HepG2 (cell line): ENCODE data around the gene WDR11. TPM values are rescaled to one million over a fixed set of nuclear protein-coding genes. Genes with fewer than 3 reads are reported as not detected.
A peak's percentile ranks its signal among the peaks of the same experiment; 100 is the strongest.

Source experiments
- CEBPZ ChIP-seq: IDR thresholded peaks from 2 replicates; pipeline ENCODE4 v1.6.1; 2012; ENCODE audit warnings: low read length, improper control_type of control experiment
- CENPBD1 ChIP-seq: sonication (generic); formaldehyde crosslinking; IDR thresholded peaks from 2 replicates; pipeline ENCODE4 v1.8.0; 2022; ENCODE audit warnings: missing genetic modification reagents, low read depth, mild to moderate bottlenecking, borderline replicate concordance
- DR1 ChIP-seq: sonication (generic); formaldehyde crosslinking; IDR thresholded peaks from 2 replicates; pipeline ENCODE4 v1.8.0; 2021; ENCODE audit warnings: mild to moderate bottlenecking, missing genetic modification reagents, inconsistent platforms
- E2F1 ChIP-seq: sonication (generic); formaldehyde crosslinking; IDR thresholded peaks from 2 replicates; pipeline ENCODE4 v1.5.0; 2020; ENCODE audit warnings: missing genetic modification reagents
- EP300 ChIP-seq, 3 experiments: sonication (generic) in 1 of 3; formaldehyde crosslinking in 1 of 3; IDR thresholded peaks; 2 replicates each; pipeline versions ENCODE4 v1.5.1 to v1.6.1; 2011 to 2020; ENCODE audit warnings: low read depth in 2 of 3, low read length in 2 of 3, borderline replicate concordance in 1 of 3, improper control_type of control experiment in 1 of 3, mild to moderate bottlenecking in 1 of 3, missing genetic modification reagents in 1 of 3, moderate library complexity in 1 of 3
- HNRNPUL1 ChIP-seq: fragments of 200-400 bp; formaldehyde crosslinking; IDR thresholded peaks from 2 replicates; pipeline ENCODE4 v1.6.1; 2017; ENCODE audit warnings: low read depth, mild to moderate bottlenecking, low read length, moderate library complexity
- HOXA9 ChIP-seq: sonication (generic); formaldehyde crosslinking; IDR thresholded peaks from 2 replicates; pipeline ENCODE4 v1.8.1; 2022; ENCODE audit warnings: missing genetic modification reagents, mild to moderate bottlenecking, moderate library complexity, borderline replicate concordance
- IKZF1 ChIP-seq: fragments of 450-650 bp; IDR thresholded peaks from 2 replicates; pipeline ENCODE4 v1.7.1; 2016
- IRF2 ChIP-seq: IDR thresholded peaks from 2 replicates; pipeline ENCODE4 v1.6.1; 2018; ENCODE audit warnings: missing genetic modification reagents, missing compliant biosample characterization
- ISL2 ChIP-seq: sonication (generic); formaldehyde crosslinking; IDR thresholded peaks from 2 replicates; pipeline ENCODE4 v1.5.0; 2020; ENCODE audit warnings: missing genetic modification reagents
- MBD4 ChIP-seq: IDR thresholded peaks from 2 replicates; pipeline ENCODE4 v1.6.1; 2012; ENCODE audit warnings: low read length, inconsistent platforms, borderline replicate concordance
- MEIS2 ChIP-seq: sonication (generic); formaldehyde crosslinking; IDR thresholded peaks from 2 replicates; pipeline ENCODE4 v1.9.0; 2021; ENCODE audit warnings: mild to moderate bottlenecking, missing genetic modification reagents
- MTA3 ChIP-seq: sonication (generic); formaldehyde crosslinking; IDR thresholded peaks from 2 replicates; pipeline ENCODE4 v1.4.0; 2020; ENCODE audit warnings: missing genetic modification reagents
- MXD1 ChIP-seq: sonication (generic); formaldehyde crosslinking; IDR thresholded peaks from 2 replicates; pipeline ENCODE4 v1.4.0; 2020; ENCODE audit warnings: mild to moderate bottlenecking, missing genetic modification reagents
- NFRKB ChIP-seq: fragments of 450-650 bp; IDR thresholded peaks from 2 replicates; pipeline ENCODE4 v1.6.1; 2017
- NR2C2 ChIP-seq: sonication (generic); formaldehyde crosslinking; IDR thresholded peaks from 2 replicates; pipeline ENCODE4 v1.4.0; 2020; ENCODE audit warnings: missing genetic modification reagents, mild to moderate bottlenecking, moderate library complexity, borderline replicate concordance
- SNAI1 ChIP-seq: sonication (generic); formaldehyde crosslinking; IDR thresholded peaks from 2 replicates; pipeline ENCODE4 v1.5.0; 2020; ENCODE audit warnings: mild to moderate bottlenecking, missing genetic modification reagents, borderline replicate concordance
- SP2 ChIP-seq: sonication (generic); formaldehyde crosslinking; IDR thresholded peaks from 2 replicates; pipeline ENCODE4 v1.5.1; 2020; ENCODE audit warnings: mild to moderate bottlenecking, missing genetic modification reagents
- SPEN ChIP-seq: sonication (generic); formaldehyde crosslinking; IDR thresholded peaks from 2 replicates; pipeline ENCODE4 v1.5.1; 2020; ENCODE audit warnings: low read depth, mild to moderate bottlenecking, missing genetic modification reagents
- ZNF230 ChIP-seq: sonication (generic); formaldehyde crosslinking; IDR thresholded peaks from 2 replicates; pipeline ENCODE4 v1.4.0; 2020; ENCODE audit warnings: mild to moderate bottlenecking, missing genetic modification reagents
- ZNF282 ChIP-seq: fragments of 450-650 bp; IDR thresholded peaks from 2 replicates; pipeline ENCODE4 v1.6.1; 2018; ENCODE audit not compliant: partially characterized antibody
- ZNF546 ChIP-seq: sonication (generic); formaldehyde crosslinking; conservative IDR thresholded peaks from 2 replicates; pipeline ENCODE4 v1.8.1; 2023; ENCODE audit warnings: mild to moderate bottlenecking, missing genetic modification reagents
- ZNF850 ChIP-seq: sonication (generic); formaldehyde crosslinking; conservative IDR thresholded peaks from 2 replicates; pipeline ENCODE4 v1.9.0; 2021; ENCODE audit warnings: mild to moderate bottlenecking, missing genetic modification reagents
- polyA plus RNA-seq, 8 experiments: library from polyadenylated mRNA; depleted of rRNA in 3 of 8; stranded (reverse) in 7 of 8; unstranded in 1 of 8; fragments of >200 nt; fragmentation: Illumina TruSeq in 4 of 8; extraction: Trizol in 4 of 8; gene quantifications; 2 replicates each; pipeline versions ENCODE4 v1.2.1 to v1.2.3, GENCODE V29; 2011 to 2016; ENCODE audit warnings: low read depth in 4 of 8, missing spikeins in 1 of 8, mixed read lengths in 1 of 8; ENCODE audit not compliant: insufficient read depth in 1 of 8
- total RNA-seq, 5 experiments: library from RNA; depleted of rRNA; stranded (reverse); fragments of >200 nt; fragmentation: Illumina TruSeq; extraction: Trizol; gene quantifications; 2 replicates each; pipeline ENCODE4 v1.2.3, GENCODE V29; 2016; ENCODE audit warnings: low read depth in 1 of 5

WDR11 gene
- total and polyA plus RNA-seq, 2 of the 13 experiments (the other 11 are each of a cell fraction or from before 2014, with no cell fraction given): 38.0 to 45.2 TPM

- TF ChIP-seq E2F1: peak; percentile 58; the same call in 1 of the 2 replicates
- no peak for TF ChIP-seq SNAI1 (CRISPR knock-in tag)
- TF ChIP-seq HNRNPUL1: no peak
- peak; percentile 88 for TF ChIP-seq ISL2 (CRISPR knock-in tag)
- TF ChIP-seq DR1: peak; percentile 58; the same call in 1 of the 2 replicates
- no peak for TF ChIP-seq SP2 (CRISPR knock-in tag)
- no peak for TF ChIP-seq MBD4
- TF ChIP-seq IRF2 (CRISPR knock-in tag): peak; percentile 97
- TF ChIP-seq CEBPZ: no peak
- no peak for TF ChIP-seq NFRKB
- TF ChIP-seq ZNF230 (CRISPR knock-in tag): peak; percentile 92; the same call in 1 of the 2 replicates
- no peak for TF ChIP-seq ZNF546 (CRISPR knock-in tag)
- TF ChIP-seq MTA3: no peak
- no peak for TF ChIP-seq MXD1
- TF ChIP-seq MEIS2 (CRISPR knock-in tag): peak; percentile 34; the same call in 1 of the 2 replicates
- no peak for TF ChIP-seq IKZF1
- TF ChIP-seq ZNF850 (CRISPR knock-in tag): no peak
- TF ChIP-seq CENPBD1 (CRISPR knock-in tag): 0 out of 2 replicates have a peak, but pooled peaks have one; percentile 90
- peak; percentile 49 to 72; a peak in 3 of 4 replicates for TF ChIP-seq EP300 (IDR thresholded peaks at IDR 0.05; ENCODE audit: low read depth in 2 of 2, low read length in 2 of 2)
- TF ChIP-seq EP300 (CRISPR knock-in tag; IDR thresholded peaks at IDR 0.05; ENCODE audit: borderline replicate concordance): peak; percentile 27; the same call in 1 of the 2 replicates
- peak; percentile 92 for TF ChIP-seq NR2C2 (CRISPR knock-in tag)
- TF ChIP-seq ZNF282: no peak
- TF ChIP-seq HOXA9 (CRISPR knock-in tag): no peak
- peak; percentile 93 for TF ChIP-seq SPEN
Measured at GRCh38 chr10:120850911-120851865, at the start of gene WDR11 (continued).
